ENCODE measurements around the gene HINT1. TPM values are rescaled to one million over a fixed set of nuclear protein-coding genes. Genes with fewer than 3 reads are reported as not detected.
A peak's percentile ranks its signal among the peaks of the same experiment; 100 is the strongest.
"Not testable (repeated sequence)": the region's sequence is repeated elsewhere in the genome, so short reads cannot be mapped to it uniquely, and the experiment has no call there.

The HINT1 gene
- total RNA-seq, 1 donor from 2014 or later = 194 TPM

DNA sequence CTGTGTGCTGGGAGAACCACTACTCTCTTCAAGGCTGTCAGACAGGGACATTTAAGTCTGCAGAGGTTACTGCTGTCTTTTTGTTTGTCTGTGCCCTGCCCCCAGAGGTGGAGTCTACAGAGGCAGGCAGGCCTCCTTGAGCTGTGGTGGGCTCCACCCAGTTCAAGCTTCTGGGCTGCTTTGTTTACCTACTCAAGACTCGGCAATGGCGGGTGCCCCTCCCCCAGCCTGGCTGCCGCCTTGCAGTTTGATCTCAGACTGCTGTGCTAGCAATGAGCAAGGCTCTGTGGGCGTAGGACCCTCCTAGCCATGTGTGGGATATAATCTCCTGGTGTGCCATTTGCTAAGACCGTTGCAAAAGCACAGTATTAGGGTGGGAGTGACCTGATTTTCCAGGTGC lies 26.6 kb downstream of the HINT1 start:
- ATAC-seq (ENCODE audit: poor library complexity); intact Hi-C loops (cut with DNase I): not testable (repeated sequence)

GRCh38 chr5:131133091-131133490 lies 32.0 kb downstream of the HINT1 start:
- DNase-seq; ATAC-seq (ENCODE audit: poor library complexity); intact Hi-C loops (cut with DNase I): not testable (repeated sequence)

More for the DNA sequence above, 26.6 kb downstream of the HINT1 start:
- DNase-seq = not testable (repeated sequence)

- DNase-seq (no peak), ATAC-seq (ENCODE audit: poor library complexity) (no peak)
- intact Hi-C loops (cut with DNase I) = no loop called here
Observed at GRCh38 chr5:131129306-131129705, 35.8 kb downstream of the HINT1 start.

DNA sequence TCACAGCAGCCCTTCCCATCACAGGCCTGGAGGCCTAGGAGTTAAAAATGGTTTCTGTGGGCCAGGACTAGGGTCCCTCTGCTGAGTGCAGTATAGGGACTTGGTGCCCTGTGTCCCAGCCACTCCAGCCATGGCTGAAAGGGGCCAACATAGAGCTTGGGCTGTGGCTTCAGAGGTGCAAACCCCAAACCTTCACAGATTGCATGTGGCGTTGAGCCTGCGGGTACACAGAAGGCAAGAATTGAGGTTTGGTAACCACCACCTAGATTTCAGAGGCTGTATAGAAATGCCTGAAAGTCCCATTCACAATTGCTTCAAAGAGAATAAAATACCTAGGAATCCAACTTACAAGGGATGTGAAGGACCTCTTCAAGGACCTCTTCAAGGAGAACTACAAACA lies 37.8 kb downstream of the HINT1 start:
- DNase-seq; intact Hi-C loops (cut with DNase I); ATAC-seq (ENCODE audit: poor library complexity): not testable (repeated sequence)

DNA sequence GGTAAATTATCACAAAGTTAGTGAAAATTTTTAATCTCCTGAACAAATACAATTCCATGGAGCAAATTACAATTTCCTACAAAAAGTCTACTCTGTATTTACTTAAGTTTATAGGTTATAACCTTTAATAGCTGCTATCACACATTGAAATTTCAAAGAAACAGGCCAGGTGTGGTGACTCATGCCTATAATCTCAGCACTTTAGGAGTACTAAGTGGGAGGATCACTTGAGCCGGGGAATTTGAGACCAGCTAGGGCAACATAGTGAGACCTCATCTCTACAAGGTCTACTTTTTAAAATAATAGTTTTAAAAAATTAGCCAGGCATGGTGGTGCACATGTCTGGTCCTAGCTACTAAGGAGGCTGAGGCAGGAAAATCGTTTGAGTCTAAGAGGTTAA lies 50.3 kb downstream of the HINT1 start:
- DNase-seq = no peak
- no peak for ATAC-seq (ENCODE audit: poor library complexity)

DNA sequence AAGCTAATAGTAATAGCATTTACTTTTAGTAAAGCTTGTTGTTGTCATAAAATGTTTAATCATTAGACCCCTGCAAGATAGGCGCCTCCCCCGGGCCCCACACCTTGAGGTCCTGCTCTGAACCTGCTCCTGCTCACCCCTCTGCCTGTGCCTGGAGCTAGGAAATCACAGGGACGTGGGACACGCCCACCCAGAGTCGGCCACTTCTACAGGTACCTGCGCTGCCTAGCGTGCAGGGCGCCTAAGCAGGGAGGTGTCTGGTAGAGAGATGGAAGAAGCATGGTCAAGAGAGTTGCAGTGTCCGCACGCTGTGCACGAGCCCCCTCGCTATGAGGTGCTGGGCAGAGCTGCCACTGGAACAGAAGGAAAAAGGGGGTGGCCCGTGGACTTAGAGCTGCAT lies 52.6 kb downstream of the HINT1 start:
- intact Hi-C loops (cut with DNase I) = loop anchor here (10.0 kb wide), 1 partner anchor 1218 kb away; no protein-coding TSS in a partner anchor
- ATAC-seq (ENCODE audit: poor library complexity) (no peak), DNase-seq (no peak)

More for the DNA sequence above, 50.3 kb downstream of the HINT1 start:
- intact Hi-C loops (cut with DNase I) = loop anchor here (10.0 kb wide), 1 partner anchor 1220 kb away; no protein-coding TSS in a partner anchor

DNA sequence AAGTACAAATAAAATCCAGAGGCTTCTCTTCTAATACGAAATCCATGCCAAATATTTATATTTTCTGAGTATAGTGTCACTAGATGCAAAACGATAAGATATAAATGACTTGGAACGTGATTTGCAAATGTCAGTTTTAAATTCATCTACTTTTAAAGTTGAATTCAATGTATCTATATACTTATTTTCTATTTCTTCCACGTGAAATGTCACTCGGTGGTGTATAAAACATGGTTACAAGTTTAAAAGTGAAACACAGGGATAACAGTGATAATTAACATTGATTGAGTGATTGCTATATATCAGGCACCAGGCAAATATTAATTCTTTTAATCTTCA lies 54.8 kb downstream of the HINT1 start:
- intact Hi-C loops (cut with DNase I) = loop anchor here (10.0 kb wide), 1 partner anchor 1215 kb away; no protein-coding TSS in a partner anchor
- ATAC-seq (ENCODE audit: poor library complexity) (no peak), DNase-seq (no peak)

- intact Hi-C loops (cut with DNase I) = loop anchor here (10.0 kb wide), 1 partner anchor 1215 kb away; no protein-coding TSS in a partner anchor
- no peak for DNase-seq
- peak; percentile 62 for ATAC-seq (ENCODE audit: poor library complexity)
Observed at GRCh38 chr5:131109540-131110255, 55.4 kb downstream of the HINT1 start.

Other genes starting within 250 kb of the HINT1 start
- gene LYRM7, start 5.7 kb upstream of the HINT1 start, total RNA-seq = 29.7 TPM
- gene CDC42SE2, start 98.8 kb upstream of the HINT1 start, total RNA-seq = 9.3 TPM

Data from Right ventricle myocardium superior (tissue), 1 donor.